LoVo (cell line): ENCODE results near the gene ATP2A3.
"Not testable (repeated sequence)": the region's sequence is repeated elsewhere in the genome, so short reads cannot be mapped to it uniquely, and the experiment has no call there.

ENCODE experiments used
- DNase-seq: peaks from one replicate; pipeline ENCODE4 v3.0.0-alpha.2; 2016; ENCODE audit warnings: low spot score

The ATP2A3 gene

GRCh38 chr17:3954976-3955672, 9.1 kb downstream of the ATP2A3 start:
- no peak for DNase-seq

GRCh38 chr17:3954086-3954485, 10.2 kb downstream of the ATP2A3 start:
- no peak for DNase-seq

DNA sequence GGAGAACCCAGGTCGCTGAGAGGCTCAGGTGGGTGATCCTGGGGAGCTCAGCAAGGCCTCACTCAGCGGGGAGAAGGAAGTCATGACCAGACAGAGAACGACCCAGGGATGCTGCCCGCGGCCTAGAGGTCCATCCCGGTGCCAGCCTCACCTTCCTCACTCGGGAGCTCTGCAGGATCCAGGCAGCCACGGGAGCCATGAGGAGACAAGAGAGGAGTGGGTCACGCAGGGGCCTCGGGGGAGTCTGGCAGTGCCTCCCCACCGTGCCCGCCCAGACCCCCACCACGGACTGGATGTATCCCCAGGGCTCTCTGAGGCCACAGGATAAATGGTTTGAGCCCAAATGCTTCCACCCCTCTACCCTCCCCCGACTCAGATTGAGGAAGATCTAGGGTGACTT, 10.7 kb downstream of the ATP2A3 start:
- DNase-seq, result no peak

- DNase-seq, result no peak
These were observed 12.1 kb downstream of the ATP2A3 start for GRCh38 chr17:3952186-3952585.

GRCh38 chr17:3951420-3951819, 12.8 kb downstream of the ATP2A3 start:
- no peak for DNase-seq

- DNase-seq, result no peak
These were observed 13.2 kb downstream of the ATP2A3 start for GRCh38 chr17:3951003-3951402.

DNA sequence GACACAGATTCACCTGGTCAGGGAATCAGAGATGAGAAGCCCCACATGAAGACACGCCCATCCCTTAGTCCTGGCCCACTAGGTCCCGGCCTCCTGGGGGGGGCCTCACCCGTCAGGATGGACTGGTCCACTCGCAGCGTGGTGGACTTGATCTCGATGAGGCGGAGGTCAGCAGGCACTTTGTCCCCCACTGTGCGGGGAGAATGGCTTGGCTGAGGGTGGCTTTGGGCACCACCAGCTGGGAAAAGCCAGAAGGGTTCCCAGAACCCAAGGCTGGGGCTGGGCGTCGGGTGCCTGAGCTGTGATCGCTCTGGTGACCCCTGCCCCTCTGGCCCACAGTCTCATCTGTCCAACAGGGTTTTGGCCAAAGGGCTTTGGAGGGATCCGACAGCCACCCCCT, 13.7 kb downstream of the ATP2A3 start:
- DNase-seq, result no peak

- DNase-seq, result no peak
These were observed 14.8 kb downstream of the ATP2A3 start for GRCh38 chr17:3949418-3949817.

GRCh38 chr17:3948551-3948950, 15.7 kb downstream of the ATP2A3 start:
- not testable (repeated sequence) for DNase-seq

GRCh38 chr17:3947318-3947810, 16.9 kb downstream of the ATP2A3 start:
- DNase-seq, result no peak

- no peak for DNase-seq
These were observed 17.5 kb downstream of the ATP2A3 start for GRCh38 chr17:3946711-3947235.

DNA sequence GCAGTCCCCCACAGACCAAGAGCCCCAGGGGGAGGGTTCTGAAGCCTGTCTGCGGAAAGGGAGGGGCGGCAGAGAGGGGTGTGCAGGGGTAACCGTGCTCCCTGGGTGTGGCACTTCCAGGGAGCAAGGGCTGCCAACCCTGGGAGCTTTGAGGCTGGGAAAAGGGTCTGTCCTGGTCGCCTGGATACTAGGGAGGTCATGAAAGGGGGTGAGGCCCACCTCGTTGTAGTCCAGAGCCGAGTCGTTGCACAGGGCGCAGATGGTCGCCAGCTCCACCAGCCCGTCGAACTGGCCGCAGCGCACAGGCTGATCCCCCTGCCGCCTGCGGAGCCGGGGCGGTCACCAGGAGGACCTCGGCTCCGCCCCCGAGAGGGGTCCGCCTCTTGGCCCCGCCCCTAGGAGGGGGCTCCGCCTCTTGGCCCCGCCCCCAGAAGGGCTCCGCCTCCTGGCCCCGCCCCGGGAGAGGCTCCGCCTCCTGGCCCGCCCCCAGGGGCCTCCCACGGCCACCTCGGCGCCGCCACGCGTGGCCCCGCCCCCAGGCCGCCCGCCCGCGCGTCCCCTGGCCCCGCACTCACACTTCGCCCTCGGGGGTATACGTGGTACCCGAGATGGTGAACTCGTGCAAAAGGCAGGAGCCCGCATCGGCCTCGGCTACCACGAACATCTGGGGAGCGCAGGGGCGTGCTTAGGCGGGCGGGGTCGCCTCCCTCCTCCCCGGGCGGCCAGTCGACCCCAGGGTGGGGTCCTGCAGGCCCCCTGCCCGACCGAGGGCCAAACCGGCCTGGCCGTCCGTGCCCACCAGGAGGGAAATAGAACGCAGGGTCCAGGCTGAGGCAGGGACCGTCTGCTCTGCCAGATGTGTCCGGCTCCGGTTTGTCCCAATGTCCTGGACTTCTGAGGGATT, 19.5 kb downstream of the ATP2A3 start:
- no peak for DNase-seq

GRCh38 chr17:3943240-3943891, 20.9 kb downstream of the ATP2A3 start:
- DNase-seq, result no peak

DNA sequence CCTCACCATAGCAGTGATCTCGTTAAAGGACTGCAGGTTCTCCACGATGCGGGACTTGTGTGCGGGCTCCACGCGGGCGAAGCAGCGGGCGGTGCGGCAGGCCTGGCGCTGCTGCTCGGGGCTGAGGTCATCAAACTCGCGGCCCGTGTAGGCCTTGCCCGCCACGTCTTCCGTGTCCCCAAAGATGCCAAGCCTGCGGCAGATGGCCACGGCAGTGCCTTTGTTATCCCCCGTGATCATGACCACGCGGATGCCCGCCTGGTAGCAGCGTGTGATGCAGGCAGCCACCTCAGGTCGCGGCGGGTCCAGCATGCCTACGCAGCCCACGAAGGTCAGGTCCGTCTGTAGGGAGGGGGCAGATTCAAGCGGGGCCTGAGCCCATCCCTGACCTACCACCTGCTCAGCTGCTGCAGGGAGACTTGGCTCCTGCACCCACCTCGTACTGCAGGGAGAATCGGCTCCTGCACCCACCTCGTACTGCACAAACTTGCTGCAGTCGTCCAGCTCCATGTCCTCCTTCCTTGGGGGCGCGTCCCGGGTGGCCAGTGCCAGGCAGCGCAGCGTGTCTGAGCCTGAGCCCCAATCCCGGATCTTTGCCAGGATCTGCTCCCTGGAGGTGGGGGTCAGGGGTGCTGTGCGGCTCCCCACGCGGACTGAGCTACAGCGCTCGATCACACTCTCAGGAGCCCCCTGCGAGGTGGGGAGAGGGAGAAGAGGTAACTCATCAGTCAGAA, 23.1 kb downstream of the ATP2A3 start:
- DNase-seq, result no peak

GRCh38 chr17:3937359-3937758, 26.9 kb downstream of the ATP2A3 start:
- DNase-seq, result no peak

DNA sequence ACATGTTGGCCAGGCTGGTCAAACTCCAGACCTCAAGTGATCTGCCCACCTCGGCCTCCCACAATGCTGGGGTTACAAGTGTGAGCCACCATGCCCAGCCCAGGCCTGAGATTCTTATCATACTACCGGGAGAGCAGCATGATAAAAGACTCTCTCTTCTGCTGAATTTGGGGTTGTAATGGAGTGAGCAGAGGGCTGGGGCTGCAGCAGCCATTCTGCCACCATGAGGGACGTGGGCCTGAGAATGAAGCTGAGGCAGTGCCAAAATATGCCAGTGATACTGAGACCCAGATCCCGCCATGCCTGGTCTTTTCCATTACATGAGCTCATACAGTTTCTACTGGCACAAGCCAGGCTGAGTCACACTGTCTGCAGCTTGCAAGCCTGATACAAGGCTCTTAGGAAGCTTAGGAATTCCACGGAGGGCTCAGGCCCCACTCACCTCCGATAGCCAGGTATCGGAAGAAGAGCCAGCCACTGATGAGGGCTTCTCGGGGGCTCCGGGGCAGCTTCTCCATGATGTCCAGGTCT, 28.3 kb downstream of the ATP2A3 start:
- no peak for DNase-seq

DNA sequence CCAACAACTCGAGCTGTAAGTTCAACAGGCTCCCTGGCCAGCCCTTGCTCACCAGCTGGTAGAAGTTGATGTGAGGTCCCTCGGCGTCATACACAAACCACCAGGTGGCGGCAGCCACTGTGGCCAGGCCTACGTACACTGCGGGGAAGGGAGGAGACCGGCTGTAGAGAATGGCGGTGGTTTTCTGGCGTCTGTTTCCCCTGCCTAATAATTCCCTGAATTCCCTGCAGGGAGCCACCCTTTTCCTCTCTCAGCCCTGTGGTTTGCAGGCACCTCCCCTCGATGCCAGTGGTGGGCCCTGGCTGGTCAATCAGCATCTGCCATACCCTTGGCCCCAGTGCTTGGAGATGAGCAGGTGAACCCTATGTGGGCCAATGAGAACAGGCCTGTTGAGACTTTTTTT, 29.1 kb downstream of the ATP2A3 start:
- peak; percentile 14 for DNase-seq

DNA sequence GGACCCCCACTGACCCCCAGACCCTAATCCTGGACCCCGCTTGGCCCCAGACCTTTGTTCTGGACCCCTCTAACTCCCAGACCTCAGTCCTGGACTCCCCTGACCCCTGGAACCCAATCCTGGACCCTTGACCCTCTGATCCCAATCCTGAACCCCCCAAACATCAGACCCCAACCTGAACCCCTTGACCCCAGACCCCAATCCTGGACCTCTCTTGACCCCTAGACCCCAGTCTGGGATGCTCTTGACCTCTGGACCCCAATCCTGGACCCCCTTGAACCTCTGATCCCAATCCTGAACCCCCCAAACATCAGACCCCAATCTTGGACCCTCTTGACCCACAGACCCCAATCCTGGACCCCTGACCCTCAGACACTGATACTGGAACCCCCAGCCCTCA, 34.5 kb downstream of the ATP2A3 start:
- no peak for DNase-seq

DNA sequence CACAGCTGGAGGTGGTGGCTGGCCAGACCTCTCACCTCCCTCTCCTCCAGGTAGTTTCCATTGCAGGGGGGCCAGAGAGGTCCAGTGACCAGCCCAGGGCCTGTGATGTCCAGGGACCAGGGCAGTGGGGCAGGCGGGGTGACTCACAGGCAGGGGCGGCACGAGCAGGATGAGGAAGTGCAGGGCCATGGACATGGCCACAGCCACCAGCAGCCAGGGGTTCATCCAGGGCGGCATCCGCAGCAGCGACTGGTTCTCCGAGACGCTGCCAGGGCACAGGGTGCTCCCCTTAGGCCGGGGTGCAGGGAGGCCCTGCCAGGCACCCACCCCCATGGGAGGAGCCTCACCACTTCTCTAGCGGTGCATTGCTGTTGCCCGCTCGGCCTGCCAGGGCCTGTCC, 35.1 kb downstream of the ATP2A3 start:
- DNase-seq, result no peak

DNA sequence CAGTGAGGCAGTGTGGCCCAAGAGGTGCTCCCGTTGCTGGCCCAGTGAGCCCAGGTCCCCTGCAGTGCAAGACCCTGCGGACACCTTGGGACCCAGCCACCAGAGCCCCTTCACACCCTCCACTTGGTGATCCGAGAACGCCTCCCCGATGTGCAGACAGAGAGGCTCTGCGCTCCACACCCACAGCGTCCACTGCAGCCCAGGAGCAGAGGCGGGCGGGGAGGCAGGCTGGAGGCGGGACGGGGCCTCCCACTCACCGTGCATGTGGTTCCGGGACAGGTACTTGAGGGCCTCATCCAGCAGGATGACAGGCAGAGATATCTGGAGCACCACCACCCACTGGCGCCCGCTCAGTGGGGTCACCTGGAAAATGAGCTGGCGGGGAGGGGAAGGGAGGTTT, 35.8 kb downstream of the ATP2A3 start:
- no peak for DNase-seq

DNA sequence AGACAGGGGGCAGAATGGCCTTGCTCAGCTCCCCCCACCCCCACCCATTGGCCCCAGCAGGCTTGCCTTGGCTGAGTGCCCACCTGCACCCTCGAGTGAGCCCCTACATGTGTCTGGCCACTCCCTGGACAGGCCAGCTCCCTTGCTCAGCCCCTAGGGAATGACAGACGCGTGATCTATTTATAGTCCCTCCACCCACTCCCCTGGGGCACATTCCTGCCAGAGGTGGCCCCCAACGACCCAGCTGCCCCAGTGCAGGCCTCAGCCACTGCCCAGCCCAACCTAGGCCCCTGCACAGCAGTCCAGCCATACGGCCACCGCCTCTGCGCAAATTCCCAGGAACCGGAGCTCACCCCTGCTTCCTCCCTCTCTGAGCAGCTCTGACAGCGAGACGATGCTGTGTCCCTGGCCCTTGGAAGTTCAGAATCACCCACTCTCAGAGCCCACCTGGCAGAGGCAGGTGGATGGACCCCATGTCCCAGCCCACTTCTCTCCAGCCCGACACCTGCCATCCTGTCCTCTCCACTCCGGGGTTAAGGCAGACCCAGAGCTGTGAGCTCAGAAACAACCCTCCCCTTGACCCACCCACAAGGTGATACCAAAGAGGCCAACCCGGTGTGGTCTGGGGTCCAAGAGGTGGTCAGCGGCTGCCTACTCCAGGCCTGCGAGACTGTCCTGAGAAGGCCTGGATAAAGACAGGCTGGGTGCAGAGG, 36.5 kb downstream of the ATP2A3 start:
- no peak for DNase-seq
